Esophagus muscularis mucosa (tissue), 4 donors: ENCODE results near the gene ADGRG6.

Experiments used
- EP300 ChIP-seq: sonication (generic); formaldehyde crosslinking; IDR thresholded peaks from one replicate; pipeline ENCODE4 v1.6.1; 2017; ENCODE audit warnings: antibody characterized with exemption
- POLR2A ChIP-seq: fragments of 450-650 bp; IDR thresholded peaks from one replicate; pipeline ENCODE4 v1.6.1; 2017; ENCODE audit warnings: antibody characterized with exemption, moderate library complexity, mild to moderate bottlenecking, low read depth
- POLR2AphosphoS5 ChIP-seq, 2 donors: sonication (generic); formaldehyde crosslinking; IDR thresholded peaks; one replicate each; pipeline ENCODE4 v1.6.1; 2017; ENCODE audit warnings: antibody characterized with exemption in 2 of 2
- TF ChIP-seq, protein P1 (sequence below), 3 experiments: fragments of 200-600 bp in 2 of 3; fragments of 450-650 bp in 1 of 3; sonication (generic) in 2 of 3; IDR thresholded peaks; one replicate each; pipeline ENCODE4 v1.5.1; 2017 to 2019; ENCODE audit warnings: antibody characterized with exemption in 3 of 3, mild to moderate bottlenecking in 2 of 3, moderate library complexity in 1 of 3

DNA sequence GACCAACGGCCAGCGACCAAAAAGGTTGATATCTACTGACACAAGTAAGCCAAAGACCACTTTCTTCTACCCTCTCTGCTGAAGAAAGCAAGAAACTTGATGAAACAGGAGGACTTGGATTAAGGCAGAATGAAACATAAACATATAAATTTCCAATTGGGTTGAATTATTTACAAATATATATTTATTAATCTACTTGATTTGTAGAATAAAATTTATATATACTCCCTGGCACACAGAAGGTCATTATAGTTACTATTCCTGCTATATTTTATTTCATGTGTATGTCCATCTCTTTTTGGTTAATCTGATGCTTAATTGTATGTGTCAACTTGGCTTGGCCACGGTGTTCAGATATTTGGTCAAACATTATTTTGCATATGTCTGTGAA, 4.2 kb upstream of the ADGRG6 start:
- TF ChIP-seq, protein P1, sequence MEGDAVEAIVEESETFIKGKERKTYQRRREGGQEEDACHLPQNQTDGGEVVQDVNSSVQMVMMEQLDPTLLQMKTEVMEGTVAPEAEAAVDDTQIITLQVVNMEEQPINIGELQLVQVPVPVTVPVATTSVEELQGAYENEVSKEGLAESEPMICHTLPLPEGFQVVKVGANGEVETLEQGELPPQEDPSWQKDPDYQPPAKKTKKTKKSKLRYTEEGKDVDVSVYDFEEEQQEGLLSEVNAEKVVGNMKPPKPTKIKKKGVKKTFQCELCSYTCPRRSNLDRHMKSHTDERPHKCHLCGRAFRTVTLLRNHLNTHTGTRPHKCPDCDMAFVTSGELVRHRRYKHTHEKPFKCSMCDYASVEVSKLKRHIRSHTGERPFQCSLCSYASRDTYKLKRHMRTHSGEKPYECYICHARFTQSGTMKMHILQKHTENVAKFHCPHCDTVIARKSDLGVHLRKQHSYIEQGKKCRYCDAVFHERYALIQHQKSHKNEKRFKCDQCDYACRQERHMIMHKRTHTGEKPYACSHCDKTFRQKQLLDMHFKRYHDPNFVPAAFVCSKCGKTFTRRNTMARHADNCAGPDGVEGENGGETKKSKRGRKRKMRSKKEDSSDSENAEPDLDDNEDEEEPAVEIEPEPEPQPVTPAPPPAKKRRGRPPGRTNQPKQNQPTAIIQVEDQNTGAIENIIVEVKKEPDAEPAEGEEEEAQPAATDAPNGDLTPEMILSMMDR (IDR thresholded peaks at IDR 0.05): no peak
- TF ChIP-seq POLR2A: no peak
- TF ChIP-seq EP300: no peak
- TF ChIP-seq POLR2AphosphoS5 (IDR thresholded peaks at IDR 0.05): no peak
